HepG2 (cell line): ENCODE data around the gene TEKTIP1. TPM values are rescaled to one million over a fixed set of nuclear protein-coding genes. Genes with fewer than 3 reads are reported as not detected.

Experiments used
- ATAC-seq: fragments of 200-7000 bp; cut with Tn5 transposase; 3 replicates; pipeline ENCODE4 v1.9.1; 2020; ENCODE audit warnings: mild to moderate bottlenecking, moderate library complexity
- BruUV-seq: library from RNA; stranded (reverse); fragments of 400-500 nt; replicated peaks from 2 replicates; lab custom pipeline; 2021; lab: Mats Ljungman, UMichigan
- CTCF ChIA-PET: fragments of 300-600 bp; formaldehyde crosslinking; extraction: SDS; loops from one replicate; lab custom pipeline; 2021; ENCODE audit warnings: low total read pairs, inconsistent platforms, low intra/inter-chr PET ratio; lab: Yijun Ruan, JAX
- POLR2A ChIA-PET: fragments of 350-600 bp; sonication (Branson Sonifier 250); formaldehyde crosslinking; loops from one replicate; lab custom pipeline; 2020; ENCODE audit warnings: antibody characterized with exemption, inconsistent platforms; lab: Yijun Ruan, JAX
- DNase-seq: peaks from one replicate; pipeline ENCODE4 v3.0.0-alpha.2; 2015; ENCODE audit warnings: low spot score
- FAIRE-seq: peaks from 3 replicates; lab custom pipeline; 2011; peaks lifted over from hg19 to GRCh38; lab: Jason Lieb, UNC
- H2AFZ ChIP-seq: one replicate; pipeline ENCODE4 v1.6.1; 2011; ENCODE audit warnings: low read length, inconsistent platforms
- H3K27ac ChIP-seq: fragments of 300-600 bp; 3 replicates; pipeline ENCODE4 v1.8.0; 2011; ENCODE audit warnings: mixed run types, mild to moderate bottlenecking, mixed read lengths, low read length, inconsistent platforms; ENCODE audit not compliant: insufficient read depth; ENCODE audit errors: extremely low read length
- H3K27me3 ChIP-seq, 2 experiments: fragments of 200-600 bp in 1 of 2; 2 replicates in 1 of 2; 3 replicates in 1 of 2; pipeline versions ENCODE4 v1.6.0 to v1.8.0; 2011; ENCODE audit warnings: low read length in 2 of 2, mild to moderate bottlenecking in 2 of 2, moderate library complexity in 2 of 2, inconsistent platforms in 1 of 2; ENCODE audit not compliant: insufficient read depth in 2 of 2, control insufficient read depth in 1 of 2
- H3K36me3 ChIP-seq, 2 experiments: fragments of 200-600 bp in 1 of 2; replicated peaks in 1 of 2; 2 replicates in 1 of 2; 3 replicates in 1 of 2; pipeline versions ENCODE4 v1.5.1 to v1.8.0; 2011; ENCODE audit warnings: low read length in 2 of 2, inconsistent platforms in 1 of 2; ENCODE audit not compliant: insufficient read depth in 2 of 2, control insufficient read depth in 1 of 2
- H3K4me1 ChIP-seq: 2 replicates; pipeline ENCODE4 v1.5.1; 2012; ENCODE audit warnings: low read length, inconsistent platforms; ENCODE audit not compliant: insufficient read depth
- H3K4me2 ChIP-seq: 2 replicates; pipeline ENCODE4 v1.6.0; 2011; ENCODE audit warnings: low read depth, low read length, inconsistent platforms
- H3K4me3 ChIP-seq, 3 experiments: fragments of 200-600 bp in 1 of 3; sonication (generic), shearing (Covaris generic) in 1 of 3; replicated peaks in 1 of 3; 2 replicates each; pipeline ENCODE4 v1.5.1; 2011 to 2016; ENCODE audit warnings: low read length in 3 of 3, inconsistent platforms in 2 of 3, low read depth in 2 of 3, mild to moderate bottlenecking in 2 of 3, control low read depth in 1 of 3, mixed read lengths in 1 of 3; ENCODE audit not compliant: insufficient read depth in 1 of 3
- H3K79me2 ChIP-seq: one replicate; pipeline ENCODE4 v1.6.1; 2011; ENCODE audit warnings: low read length, inconsistent platforms; ENCODE audit not compliant: insufficient read depth
- H3K9ac ChIP-seq: 2 replicates; pipeline ENCODE4 v1.6.0; 2011; ENCODE audit warnings: mild to moderate bottlenecking, low read depth, low read length, inconsistent platforms; ENCODE audit not compliant: insufficient read depth
- H3K9me3 ChIP-seq: 2 replicates; pipeline ENCODE4 v1.5.1; 2012; ENCODE audit warnings: mild to moderate bottlenecking, low read length
- H4K20me1 ChIP-seq: 2 replicates; pipeline ENCODE4 v1.6.0; 2011; ENCODE audit warnings: inconsistent platforms, mild to moderate bottlenecking, low read length, moderate library complexity; ENCODE audit not compliant: insufficient read depth
- RBFOX2 ChIP-seq: fragments of 200-400 bp; formaldehyde crosslinking; IDR thresholded peaks from 2 replicates; pipeline ENCODE4 v1.6.1; 2017; ENCODE audit warnings: low read depth, mild to moderate bottlenecking, low read length
- ZBTB33 ChIP-seq: sonication (generic); formaldehyde crosslinking; IDR thresholded peaks from 2 replicates; pipeline ENCODE4 v1.4.0; 2020; ENCODE audit warnings: missing genetic modification reagents
- ZNF335 ChIP-seq: sonication (generic); formaldehyde crosslinking; IDR thresholded peaks from 2 replicates; pipeline ENCODE4 v1.4.0; 2020; ENCODE audit warnings: missing genetic modification reagents
- ZNF619 ChIP-seq: sonication (generic); formaldehyde crosslinking; IDR thresholded peaks from 2 replicates; pipeline ENCODE4 v1.4.0; 2020; ENCODE audit warnings: mild to moderate bottlenecking, missing genetic modification reagents
- WGBS: methylation state at CpG from one replicate; pipeline ENCODE4 v1.1.6; 2017; ENCODE audit warnings: low lambda C conversion rate; 5-methylcytosine and 5-hydroxymethylcytosine counted together
- in situ Hi-C: cut with HindIII; loops from 2 replicates; pipeline ENCODE4 v1.10.0; 2017; ENCODE audit warnings: low pct_unique_long_range_greater_than_20kb; ENCODE audit not compliant: extremely low pct_ligation_motif_present
- intact Hi-C: fragments of 100-400 bp; cut with micrococcal nuclease; formaldehyde crosslinking; loops from one replicate; pipeline ENCODE4 v1.10.0; 2022; ENCODE audit not compliant: unreplicated experiment
- polyA plus RNA-seq, 8 experiments: library from polyadenylated mRNA; depleted of rRNA in 3 of 8; stranded (reverse) in 7 of 8; unstranded in 1 of 8; fragments of >200 nt; fragmentation: Illumina TruSeq in 4 of 8; extraction: Trizol in 4 of 8; gene quantifications; 2 replicates each; pipeline versions ENCODE4 v1.2.1 to v1.2.3, GENCODE V29; 2011 to 2016; ENCODE audit warnings: low read depth in 4 of 8, missing spikeins in 1 of 8, mixed read lengths in 1 of 8; ENCODE audit not compliant: insufficient read depth in 1 of 8
- total RNA-seq, 5 experiments: library from RNA; depleted of rRNA; stranded (reverse); fragments of >200 nt; fragmentation: Illumina TruSeq; extraction: Trizol; gene quantifications; 2 replicates each; pipeline ENCODE4 v1.2.3, GENCODE V29; 2016; ENCODE audit warnings: low read depth in 1 of 5

The TEKTIP1 gene
- total and polyA plus RNA-seq, 2 of the 13 experiments (the other 11 are each of a cell fraction or from before 2014, with no cell fraction given), result not detected

GRCh38 chr19:3522421-3523360, 16.3 kb upstream of the TEKTIP1 start (continued):
- no peak for TF ChIP-seq ZNF335
- TF ChIP-seq ZNF619, result no peak
- TF ChIP-seq, all 625 proteins: peak for 2

GRCh38 chr19:3523361-3524077, 15.5 kb upstream of the TEKTIP1 start:
- H3K27me3 ChIP-seq, result no peaks in the 10 kb centered on the region
- H3K36me3 ChIP-seq, result peaks cover 31 to 55% of the 10 kb centered on the region in 2 experiments
- no peaks in the 10 kb centered on the region for H3K9me3 ChIP-seq
- CTCF ChIA-PET, result no interaction called here
- H2AFZ ChIP-seq, result no peak overlapping the region
- POLR2A ChIA-PET, result no interaction called here
- in situ Hi-C loops, result no loop called here
- TF ChIP-seq ZBTB33 (CRISPR knock-in tag) (no peak), RBFOX2 (0 out of 2 replicates have a peak, but pooled peaks have one; percentile 3)
- intact Hi-C loops, result no loop called here
- FAIRE-seq (no peak), DNase-seq (no peak), ATAC-seq (no peak)
- H3K4me2 ChIP-seq, result no peak overlapping the region
- no peak overlapping the region for H3K9ac ChIP-seq
- 100% methylated on average over 4 of the region's 21 CpGs for WGBS
- H4K20me1 ChIP-seq, result peaks cover 8% of the 10 kb centered on the region; the same call in 1 of the 2 replicates
- H3K4me3 ChIP-seq, result no peak overlapping the region
- H3K79me2 ChIP-seq, result peaks cover 16% of the 10 kb centered on the region
- no peak overlapping the region for H3K27ac ChIP-seq
- BruUV-seq, result no TSS peak
- H3K4me1 ChIP-seq, result no peaks in the 10 kb centered on the region
